IPS-20b (cell line): Measurements from ENCODE around the gene RXFP3.
A peak's percentile ranks its signal among the peaks of the same experiment; 100 is the strongest.

ENCODE experiments used
- H3K27ac ChIP-seq: one replicate; pipeline ENCODE4 v1.5.1; 2013; ENCODE audit warnings: low read length
- H3K27me3 ChIP-seq: 2 replicates; pipeline ENCODE4 v1.6.1; 2013; ENCODE audit warnings: mild to moderate bottlenecking, low read length, inconsistent platforms; ENCODE audit not compliant: insufficient read depth
- H3K36me3 ChIP-seq: 2 replicates; pipeline ENCODE4 v1.6.1; 2013; ENCODE audit warnings: low read depth, mild to moderate bottlenecking, inconsistent platforms, low read length, moderate library complexity; ENCODE audit not compliant: insufficient read depth
- H3K4me1 ChIP-seq: 2 replicates; pipeline ENCODE4 v1.6.1; 2013; ENCODE audit warnings: mild to moderate bottlenecking, control low read depth, inconsistent platforms, low read length, moderate library complexity; ENCODE audit not compliant: insufficient read depth
- H3K4me3 ChIP-seq: 2 replicates; pipeline ENCODE4 v1.5.1; 2013; ENCODE audit warnings: mild to moderate bottlenecking, low read length, inconsistent platforms
- H3K9ac ChIP-seq: 2 replicates; pipeline ENCODE4 v1.6.1; 2013; ENCODE audit warnings: low read depth, mild to moderate bottlenecking, inconsistent platforms, low read length, moderate library complexity
- H3K9me3 ChIP-seq: 2 replicates; pipeline ENCODE4 v1.6.1; 2013; ENCODE audit warnings: mild to moderate bottlenecking, low read depth, low read length, inconsistent platforms; ENCODE audit not compliant: insufficient read depth

The RXFP3 gene

GRCh38 chr5:33968211-33969005 lies 32.2 kb downstream of the RXFP3 start:
- H3K9me3 ChIP-seq, result no peaks in the 10 kb centered on the region
- no peak overlapping the region for H3K27ac ChIP-seq

GRCh38 chr5:33969572-33970452 lies 33.6 kb downstream of the RXFP3 start:
- Histone ChIP-seq H3K9me3 (no peaks in the 10 kb centered on the region), H3K36me3 (no peaks in the 10 kb centered on the region), H3K4me1 (no peaks in the 10 kb centered on the region), H3K27ac (no peak overlapping the region), H3K9ac (no peak overlapping the region), H3K27me3 (no peaks in the 10 kb centered on the region), H3K4me3 (no peak overlapping the region)

More at GRCh38 chr5:33968211-33969005, 32.2 kb downstream of the RXFP3 start:
- Histone ChIP-seq H3K4me3 (no peak overlapping the region), H3K4me1 (no peaks in the 10 kb centered on the region), H3K36me3 (no peaks in the 10 kb centered on the region), H3K27me3 (no peaks in the 10 kb centered on the region), H3K9ac (no peak overlapping the region)

GRCh38 chr5:33973271-33973670 lies 37.1 kb downstream of the RXFP3 start:
- H3K27ac ChIP-seq, result no peak overlapping the region
- H3K4me1 ChIP-seq, result peaks cover 11% of the 10 kb centered on the region
- no peaks in the 10 kb centered on the region for H3K36me3 ChIP-seq
- no peaks in the 10 kb centered on the region for H3K27me3 ChIP-seq
- no peaks in the 10 kb centered on the region for H3K9me3 ChIP-seq
- no peak overlapping the region for H3K9ac ChIP-seq
- no peak overlapping the region for H3K4me3 ChIP-seq

- H3K9me3 ChIP-seq, result no peaks in the 10 kb centered on the region
- no peaks in the 10 kb centered on the region for H3K36me3 ChIP-seq
- H3K4me1 ChIP-seq, result peaks cover 26% of the 10 kb centered on the region
- no peak overlapping the region for H3K27ac ChIP-seq
- no peak overlapping the region for H3K9ac ChIP-seq
- no peak overlapping the region for H3K4me3 ChIP-seq
- H3K27me3 ChIP-seq, result no peaks in the 10 kb centered on the region
These were observed 39.7 kb downstream of the RXFP3 start for GRCh38 chr5:33975852-33976251.

GRCh38 chr5:33976307-33976706 lies 40.1 kb downstream of the RXFP3 start:
- Histone ChIP-seq H3K9ac (no peak overlapping the region), H3K27ac (no peak overlapping the region), H3K4me3 (no peak overlapping the region), H3K9me3 (no peaks in the 10 kb centered on the region), H3K27me3 (no peaks in the 10 kb centered on the region), H3K4me1 (peaks cover 26% of the 10 kb centered on the region), H3K36me3 (no peaks in the 10 kb centered on the region)

GRCh38 chr5:33978306-33978705 lies 42.1 kb downstream of the RXFP3 start:
- Histone ChIP-seq H3K4me1 (peaks cover 30% of the 10 kb centered on the region), H3K36me3 (no peaks in the 10 kb centered on the region), H3K27ac (no peak overlapping the region), H3K9me3 (no peaks in the 10 kb centered on the region), H3K4me3 (peak overlapping the region; percentile 10; the same call in 1 of the 2 replicates), H3K27me3 (no peaks in the 10 kb centered on the region), H3K9ac (no peak overlapping the region)

GRCh38 chr5:33980030-33980429 lies 43.8 kb downstream of the RXFP3 start:
- peaks cover 30% of the 10 kb centered on the region for H3K4me1 ChIP-seq
- H3K27ac ChIP-seq, result no peak overlapping the region
- H3K9me3 ChIP-seq, result peaks cover 1% of the 10 kb centered on the region; the same call in 1 of the 2 replicates
- H3K9ac ChIP-seq, result no peak overlapping the region
- H3K4me3 ChIP-seq, result no peak overlapping the region
- no peaks in the 10 kb centered on the region for H3K36me3 ChIP-seq
- H3K27me3 ChIP-seq, result no peaks in the 10 kb centered on the region

GRCh38 chr5:33981408-33982162 lies 45.4 kb downstream of the RXFP3 start:
- H3K4me1 ChIP-seq, result peaks cover 30% of the 10 kb centered on the region
- no peaks in the 10 kb centered on the region for H3K27me3 ChIP-seq
- no peak overlapping the region for H3K9ac ChIP-seq
- peaks cover 8% of the 10 kb centered on the region; the same call in 1 of the 2 replicates for H3K9me3 ChIP-seq
- H3K27ac ChIP-seq, result no peak overlapping the region
- no peak overlapping the region for H3K4me3 ChIP-seq
- no peaks in the 10 kb centered on the region for H3K36me3 ChIP-seq

- H3K9ac ChIP-seq, result no peak overlapping the region
- H3K9me3 ChIP-seq, result peaks cover 8% of the 10 kb centered on the region; the same call in 1 of the 2 replicates
- no peaks in the 10 kb centered on the region for H3K27me3 ChIP-seq
- H3K27ac ChIP-seq, result no peak overlapping the region
- no peak overlapping the region for H3K4me3 ChIP-seq
- H3K36me3 ChIP-seq, result peaks cover 21% of the 10 kb centered on the region
- peaks cover 11% of the 10 kb centered on the region; the same call in 1 of the 2 replicates for H3K4me1 ChIP-seq
These were observed 48.0 kb downstream of the RXFP3 start for GRCh38 chr5:33984178-33984577.

- Histone ChIP-seq H3K36me3 (peaks cover 24% of the 10 kb centered on the region), H3K4me3 (no peak within 1 kb of the TSS), H3K27me3 (no peaks in the 10 kb centered on the region), H3K9ac (no peak within 1 kb of the TSS), H3K4me1 (peaks cover 6% of the 10 kb centered on the region; the same call in 1 of the 2 replicates), H3K27ac (no peak within 1 kb of the TSS), H3K9me3 (peaks cover 8% of the 10 kb centered on the region; the same call in 1 of the 2 replicates)
These were observed 48.5 kb downstream of the RXFP3 start, which contains the start of gene SLC45A2 for GRCh38 chr5:33984671-33985124. Gene SLC45A2, minus strand, starts transcription at chr5:33984693. Its CDS starts 110 bp downstream, at chr5:33984583.

GRCh38 chr5:33985447-33985846 lies 49.3 kb downstream of the RXFP3 start:
- no peak overlapping the region for H3K27ac ChIP-seq

More at GRCh38 chr5:33985447-33985846, 49.3 kb downstream of the RXFP3 start:
- Histone ChIP-seq H3K4me1 (0 out of 2 replicates have a peak, but pooled peaks cover 4% of the 10 kb centered on the region), H3K9ac (no peak overlapping the region), H3K9me3 (peaks cover 8% of the 10 kb centered on the region; the same call in 1 of the 2 replicates), H3K27me3 (no peaks in the 10 kb centered on the region), H3K4me3 (no peak overlapping the region), H3K36me3 (peaks cover 24% of the 10 kb centered on the region)
